ENCODE results near the gene IDI1. TPM values are rescaled to one million over a fixed set of nuclear protein-coding genes. Genes with fewer than 3 reads are reported as not detected.

The IDI1 gene
- total and polyA plus RNA-seq, 11 donors, result 9.1 to 44.8 (median 18.4) TPM

GRCh38 chr10:997266-998022 lies 51.5 kb downstream of the IDI1 start:
- 85 to 91% (median 88%) methylated on average over 19 of the region's 19 CpGs for WGBS, 4 donors
- peaks cover 0 to 9% (median 6%) of the 10 kb centered on the region in 12 donors for H3K9me3 ChIP-seq
- intact Hi-C loops (cut with DNase I), result no loop called here
- TF ChIP-seq POLR2A (IDR thresholded peaks at IDR 0.05), result no peak
- TF ChIP-seq, protein P1, sequence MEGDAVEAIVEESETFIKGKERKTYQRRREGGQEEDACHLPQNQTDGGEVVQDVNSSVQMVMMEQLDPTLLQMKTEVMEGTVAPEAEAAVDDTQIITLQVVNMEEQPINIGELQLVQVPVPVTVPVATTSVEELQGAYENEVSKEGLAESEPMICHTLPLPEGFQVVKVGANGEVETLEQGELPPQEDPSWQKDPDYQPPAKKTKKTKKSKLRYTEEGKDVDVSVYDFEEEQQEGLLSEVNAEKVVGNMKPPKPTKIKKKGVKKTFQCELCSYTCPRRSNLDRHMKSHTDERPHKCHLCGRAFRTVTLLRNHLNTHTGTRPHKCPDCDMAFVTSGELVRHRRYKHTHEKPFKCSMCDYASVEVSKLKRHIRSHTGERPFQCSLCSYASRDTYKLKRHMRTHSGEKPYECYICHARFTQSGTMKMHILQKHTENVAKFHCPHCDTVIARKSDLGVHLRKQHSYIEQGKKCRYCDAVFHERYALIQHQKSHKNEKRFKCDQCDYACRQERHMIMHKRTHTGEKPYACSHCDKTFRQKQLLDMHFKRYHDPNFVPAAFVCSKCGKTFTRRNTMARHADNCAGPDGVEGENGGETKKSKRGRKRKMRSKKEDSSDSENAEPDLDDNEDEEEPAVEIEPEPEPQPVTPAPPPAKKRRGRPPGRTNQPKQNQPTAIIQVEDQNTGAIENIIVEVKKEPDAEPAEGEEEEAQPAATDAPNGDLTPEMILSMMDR (IDR thresholded peaks at IDR 0.05), result no peak
- no peaks in the 10 kb centered on the region for H3K27me3 ChIP-seq
- ATAC-seq (no peak), DNase-seq (no peak)
- no peak overlapping the region for H3K27ac ChIP-seq
- H3K4me1 ChIP-seq, result no peaks in the 10 kb centered on the region
- peaks cover 0 to 100% (median 98%) of the 10 kb centered on the region in 9 donors for H3K36me3 ChIP-seq
- H3K4me3 ChIP-seq, result no peak overlapping the region

DNA sequence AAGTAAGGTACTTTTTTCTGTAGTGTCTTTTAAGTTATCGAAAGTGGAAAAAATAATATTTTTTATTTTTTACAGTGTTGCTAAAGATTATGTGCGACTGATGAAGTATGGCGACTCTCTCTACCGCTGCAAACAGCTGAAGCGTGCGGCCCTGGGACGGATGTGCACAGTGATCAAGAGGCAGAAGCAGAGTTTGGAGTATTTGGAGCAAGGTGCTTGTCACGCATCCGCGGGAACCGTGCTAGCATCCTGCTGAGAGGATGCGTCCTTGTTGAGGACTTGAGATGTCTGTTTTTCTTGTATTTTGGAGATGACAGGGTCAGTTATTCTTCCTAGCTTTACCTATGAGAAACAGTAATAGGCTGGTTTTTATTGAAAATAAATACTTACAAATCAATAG lies 52.9 kb downstream of the IDI1 start:
- Histone ChIP-seq H3K4me1 (no peaks in the 10 kb centered on the region), H3K4me3 (no peak overlapping the region), H3K27me3 (no peaks in the 10 kb centered on the region), H3K9me3 (no peaks in the 10 kb centered on the region), H3K27ac (no peak overlapping the region), H3K36me3 (peaks cover 0 to 88% (median 84%) of the 10 kb centered on the region in 9 donors)
- WGBS, 4 donors, result 93 to 97% (median 97%) methylated on average over 12 of the region's 12 CpGs
- TF ChIP-seq, protein P1 (IDR thresholded peaks at IDR 0.05), result no peak
- TF ChIP-seq POLR2A (IDR thresholded peaks at IDR 0.05), result no peak
- DNase-seq (no peak), ATAC-seq (no peak)
- intact Hi-C loops (cut with DNase I), result no loop called here

DNA sequence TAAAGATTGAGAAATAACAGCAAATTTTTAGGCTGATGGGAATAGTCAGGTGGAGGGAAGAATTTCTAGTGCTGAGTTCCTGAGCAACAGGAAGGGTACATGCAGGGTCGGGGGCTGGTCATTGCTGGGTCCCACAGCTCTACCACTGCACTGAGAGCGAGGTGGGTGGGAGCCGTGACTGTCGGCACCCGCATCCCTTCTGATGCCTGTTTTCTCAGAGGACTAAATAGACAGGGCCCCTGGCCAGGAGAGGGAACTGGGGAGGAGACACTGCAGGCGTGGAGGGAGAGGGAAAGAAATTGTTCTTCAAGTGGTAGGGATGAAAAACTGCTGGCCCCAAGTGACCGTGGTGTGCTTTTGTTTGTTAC lies 53.4 kb downstream of the IDI1 start:
- intact Hi-C loops (cut with DNase I), result no loop called here
- ATAC-seq, result no peak

DNA sequence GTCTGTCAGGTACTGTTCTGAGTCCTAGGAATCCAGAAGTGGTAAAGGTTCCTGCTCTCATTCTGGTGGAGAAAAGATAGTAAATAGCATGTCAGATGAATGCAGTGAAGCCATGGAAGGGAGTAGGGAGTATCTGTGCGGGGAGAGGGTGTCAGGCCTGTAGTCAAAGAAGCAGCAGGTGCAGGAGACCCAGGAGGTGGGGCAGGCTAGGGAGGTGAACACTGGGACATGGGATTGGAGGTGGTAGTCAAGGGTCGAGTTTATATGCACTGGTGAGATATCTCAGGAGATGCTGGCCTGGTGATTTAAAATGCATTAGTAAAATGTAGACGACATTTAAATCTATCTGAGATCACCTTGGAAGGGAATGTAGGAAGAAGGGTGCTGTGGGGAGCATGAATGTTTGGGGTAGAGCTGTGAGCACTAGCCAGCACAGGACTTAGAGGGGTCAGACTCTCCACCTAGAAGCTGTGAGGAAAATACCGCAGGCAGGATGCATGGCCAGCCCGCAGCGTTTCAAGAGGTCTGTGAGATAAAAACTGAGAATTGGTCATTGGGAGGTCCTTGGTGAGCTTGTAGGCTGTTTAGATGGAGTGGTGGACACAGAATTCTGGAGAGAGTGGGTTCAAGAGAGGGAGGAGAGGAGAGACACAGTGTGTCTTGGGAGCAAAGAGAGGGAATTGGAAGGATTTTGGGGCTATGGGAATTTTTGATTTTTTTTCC lies 53.9 kb downstream of the IDI1 start:
- Histone ChIP-seq H3K9me3 (no peaks in the 10 kb centered on the region), H3K36me3 (peaks cover 0 to 78% (median 74%) of the 10 kb centered on the region in 9 donors), H3K4me3 (no peak overlapping the region), H3K27me3 (no peaks in the 10 kb centered on the region), H3K27ac (no peak overlapping the region), H3K4me1 (peaks cover 0 to 6% (median under 1%) of the 10 kb centered on the region in 12 donors)
- ATAC-seq, result no peak
- no peak for DNase-seq
- intact Hi-C loops (cut with DNase I), result no loop called here
- TF ChIP-seq POLR2A (IDR thresholded peaks at IDR 0.05), result no peak
- TF ChIP-seq, protein P1 (IDR thresholded peaks at IDR 0.05), result no peak
- WGBS, 4 donors, result 79 to 86% (median 84%) methylated on average over 6 of the region's 6 CpGs

More for the DNA sequence above, 53.4 kb downstream of the IDI1 start:
- Histone ChIP-seq H3K4me3 (no peak overlapping the region), H3K4me1 (peaks cover 0 to under 1% (median 0%) of the 10 kb centered on the region in 12 donors), H3K36me3 (peaks cover 0 to 83% (median 79%) of the 10 kb centered on the region in 9 donors), H3K9me3 (no peaks in the 10 kb centered on the region), H3K27ac (no peak overlapping the region), H3K27me3 (no peaks in the 10 kb centered on the region)
- no peak for DNase-seq
- TF ChIP-seq, protein P1 (IDR thresholded peaks at IDR 0.05), result no peak
- TF ChIP-seq POLR2A (IDR thresholded peaks at IDR 0.05), result no peak
- WGBS, 4 donors, result 88 to 92% (median 91%) methylated on average over 7 of the region's 7 CpGs
